ENCODE measurements around the gene ABLIM1.

GRCh38 chr10:114495303-114495702, 162.8 kb downstream of the ABLIM1 start:
- no peak for TF ChIP-seq CTCF (tag by site-specific recombination; IDR thresholded peaks at IDR 0.05)
- TF ChIP-seq ZNF324 (tag by site-specific recombination; IDR thresholded peaks at IDR 0.05), result no peak
